ENCODE results near the gene TRABD.
A peak's percentile ranks its signal among the peaks of the same experiment; 100 is the strongest.

Gene TRABD

GRCh38 chr22:50217543-50218152 lies 31.9 kb downstream of the TRABD start:
- DNase-seq (ENCODE audit: low spot score), result no peak

GRCh38 chr22:50218153-50218995 lies 32.7 kb downstream of the TRABD start:
- DNase-seq (ENCODE audit: low spot score), result no peak

DNA sequence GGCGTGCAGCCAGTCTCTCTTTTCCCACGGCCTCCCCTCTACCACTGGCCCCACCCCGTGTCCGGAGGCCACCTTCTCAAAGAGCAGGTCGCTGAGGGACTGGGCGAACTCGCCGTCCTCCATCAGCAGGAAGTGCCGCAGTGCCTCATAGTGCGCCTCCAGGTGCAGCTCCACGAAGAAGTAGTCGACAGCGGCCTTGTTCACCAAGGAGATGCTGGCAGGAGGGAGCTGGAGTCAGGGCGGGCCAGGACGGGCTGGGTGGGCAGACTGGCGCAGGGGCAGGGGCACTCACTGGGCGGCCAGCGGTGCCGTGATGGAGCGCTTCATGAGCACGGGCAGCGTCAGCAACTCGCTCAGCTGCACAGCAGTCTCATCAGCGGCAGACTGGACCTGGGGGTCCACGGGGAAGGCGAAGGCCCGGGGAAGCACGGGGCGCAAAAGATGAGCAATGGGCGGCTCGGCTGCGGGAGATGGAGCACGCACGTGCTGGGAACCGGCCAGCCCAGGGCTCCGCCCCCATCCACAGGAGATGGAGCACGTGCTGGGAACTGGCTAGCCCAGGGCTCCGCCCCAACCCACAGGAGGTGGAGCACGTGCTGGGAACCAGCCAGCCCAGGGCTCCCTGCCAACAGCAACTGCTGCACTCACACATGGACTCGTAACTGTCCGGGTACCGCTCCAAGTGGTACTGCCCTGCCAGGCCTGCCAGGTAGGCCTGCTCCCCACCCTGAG lies 33.4 kb downstream of the TRABD start:
- DNase-seq (ENCODE audit: low spot score), result peak; percentile 64

DNA sequence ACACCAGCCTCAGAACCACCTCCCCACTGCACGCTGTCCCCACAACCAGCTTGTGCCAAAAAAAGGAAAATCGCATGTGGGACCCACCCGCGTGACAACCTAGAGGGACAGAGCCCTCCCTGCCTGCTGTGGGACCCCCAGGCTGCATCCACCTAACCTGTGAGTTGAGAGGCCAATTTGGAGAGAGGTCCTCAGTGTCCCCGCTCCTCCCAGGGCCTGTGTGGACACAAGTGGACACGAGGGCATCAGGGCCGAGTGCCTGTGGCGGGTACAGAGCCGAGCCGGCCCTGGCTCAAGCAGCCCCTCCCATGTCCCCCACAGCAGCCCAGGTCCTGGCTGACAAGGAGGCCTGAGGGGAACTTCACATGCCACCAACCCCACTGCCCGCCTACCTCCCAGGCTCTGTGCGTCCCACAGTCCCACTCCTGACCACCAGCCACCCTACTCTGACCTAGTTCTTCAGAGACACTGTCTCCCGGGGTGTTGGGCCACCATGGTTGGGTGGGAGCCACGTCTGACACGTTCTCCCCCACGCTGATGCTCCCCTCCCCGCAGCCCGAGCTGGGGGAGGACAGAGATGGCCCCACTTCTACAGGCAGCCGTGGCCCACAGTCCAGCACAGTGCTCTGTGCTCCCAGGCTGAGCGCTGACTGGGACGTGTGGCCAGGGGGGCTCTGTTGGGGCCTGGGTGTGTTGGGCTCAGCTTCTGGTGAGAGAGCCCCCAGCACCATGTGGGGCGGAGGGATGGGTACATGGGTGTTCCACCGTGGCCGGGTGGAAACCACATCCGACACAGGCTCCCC lies 34.3 kb downstream of the TRABD start:
- DNase-seq (ENCODE audit: low spot score), result no peak

GRCh38 chr22:50220603-50221409 lies 35.1 kb downstream of the TRABD start:
- DNase-seq (ENCODE audit: low spot score), result no peak

GRCh38 chr22:50221410-50222300 lies 35.9 kb downstream of the TRABD start:
- no peak for DNase-seq (ENCODE audit: low spot score)

- DNase-seq (ENCODE audit: low spot score), result no peak
These were observed 36.8 kb downstream of the TRABD start for GRCh38 chr22:50222508-50222907.

DNA sequence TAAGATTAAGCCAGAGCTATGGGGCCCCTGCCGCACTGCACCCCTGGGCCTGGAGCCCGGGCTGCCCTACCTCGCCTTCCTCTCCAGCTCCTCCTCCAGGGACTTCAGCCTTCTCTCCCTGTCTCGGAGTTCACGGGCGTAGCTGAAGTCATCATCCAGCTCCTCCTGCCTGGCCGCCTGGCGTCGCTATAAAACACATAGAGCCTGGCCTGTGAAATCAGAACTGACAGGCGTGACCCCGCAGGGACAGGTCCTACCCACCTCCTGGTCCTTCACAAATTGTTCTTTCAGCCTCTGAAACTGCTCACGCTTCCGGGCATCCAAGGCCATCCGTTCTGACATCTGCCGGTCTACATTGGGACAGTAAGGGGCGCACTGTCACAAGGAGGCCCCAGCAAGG lies 38.4 kb downstream of the TRABD start:
- DNase-seq (ENCODE audit: low spot score), result no peak

- no peak for DNase-seq (ENCODE audit: low spot score)
These were observed 39.7 kb downstream of the TRABD start for GRCh38 chr22:50225200-50225969.

GRCh38 chr22:50226063-50226874 lies 40.6 kb downstream of the TRABD start:
- no peak for DNase-seq (ENCODE audit: low spot score)

DNA sequence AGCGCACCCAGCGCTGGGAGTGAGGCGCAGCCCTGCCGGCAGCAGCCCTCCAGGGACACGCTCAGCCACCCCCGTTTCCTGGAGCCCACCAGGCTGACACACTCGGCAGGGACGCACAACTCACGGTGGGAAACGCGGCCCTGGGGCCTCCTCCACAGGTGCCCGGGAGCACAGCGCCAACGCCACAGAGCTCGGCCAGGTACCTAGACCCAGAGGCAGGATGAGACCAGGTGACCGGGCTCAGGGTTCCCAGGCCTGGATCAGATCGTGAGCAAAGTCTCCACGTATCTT lies 41.1 kb downstream of the TRABD start:
- DNase-seq (ENCODE audit: low spot score), result no peak

- no peak for DNase-seq (ENCODE audit: low spot score)
These were observed 42.0 kb downstream of the TRABD start for GRCh38 chr22:50227579-50228215.

DNA sequence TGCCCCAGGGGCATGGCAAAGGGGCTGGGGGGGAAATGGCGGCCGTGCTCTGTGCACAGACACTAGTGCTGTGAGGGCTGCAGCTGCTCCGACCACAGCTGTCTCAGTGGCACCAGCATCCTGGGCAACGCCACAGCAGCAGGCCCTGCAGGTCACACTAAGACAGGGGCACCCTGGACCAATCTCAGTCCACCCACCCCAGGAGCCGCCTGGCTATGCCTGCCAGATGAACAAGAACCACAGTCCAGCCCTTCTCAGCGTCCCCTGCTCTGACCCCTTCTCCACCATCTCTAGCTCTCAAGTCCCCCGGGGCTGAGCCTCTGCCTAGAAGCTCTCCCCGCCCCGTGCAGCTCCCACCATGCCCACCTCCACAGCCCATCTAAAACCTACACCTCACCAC lies 42.7 kb downstream of the TRABD start:
- no peak for DNase-seq (ENCODE audit: low spot score)

GRCh38 chr22:50229370-50229769 lies 43.7 kb downstream of the TRABD start:
- no peak for DNase-seq (ENCODE audit: low spot score)

DNA sequence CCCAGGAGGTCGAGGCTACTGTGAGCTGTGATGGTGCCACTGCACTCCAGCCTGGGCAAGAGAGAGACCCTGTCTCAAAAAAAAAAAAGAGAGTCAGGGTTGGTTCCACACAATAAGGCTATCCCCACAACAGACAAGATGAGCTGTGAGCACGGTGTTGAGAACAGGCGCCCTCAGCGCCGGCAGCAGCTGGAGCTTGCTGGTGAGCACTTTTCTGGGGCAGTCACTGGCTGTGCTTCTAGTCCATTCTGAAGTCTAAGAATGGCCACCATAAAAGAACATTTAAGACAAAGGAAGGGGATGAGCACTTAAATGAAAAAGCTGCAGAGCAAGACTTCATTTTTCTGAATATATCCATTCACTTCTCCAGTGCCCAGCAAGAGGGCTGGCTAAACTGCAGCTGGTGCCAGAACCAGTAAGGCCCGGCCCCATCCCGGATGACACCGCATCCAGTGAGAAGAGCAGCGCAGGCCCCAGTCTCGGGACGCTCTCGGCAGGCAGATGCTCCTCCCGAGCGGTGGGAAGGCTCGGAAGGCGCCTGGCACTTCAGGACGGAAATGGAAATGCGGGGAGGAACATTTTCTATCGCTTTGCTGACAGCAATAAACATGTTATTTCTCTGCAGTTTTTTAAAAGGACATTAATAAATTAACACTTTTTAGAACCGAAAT lies 46.9 kb downstream of the TRABD start:
- no peak for DNase-seq (ENCODE audit: low spot score)

DNA sequence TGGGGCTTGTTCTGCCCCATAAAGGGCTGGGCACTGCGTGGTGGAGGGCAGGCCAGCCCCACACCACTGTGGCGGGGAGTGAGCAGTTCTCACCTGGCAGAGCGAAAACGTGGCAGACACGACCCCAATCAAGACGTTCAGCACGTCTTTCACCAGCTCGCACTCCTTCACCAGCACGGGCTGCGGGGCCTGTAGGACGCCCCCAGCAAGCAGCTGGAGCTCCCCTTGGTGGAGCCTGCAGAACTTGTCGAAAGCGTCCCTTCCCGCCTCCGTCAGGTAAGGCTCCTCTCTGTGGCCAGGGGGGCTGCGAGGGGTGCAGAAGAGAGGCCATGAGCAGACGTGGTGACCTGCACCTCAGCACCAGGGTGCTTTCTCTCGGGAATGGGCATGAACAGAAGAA lies 47.5 kb downstream of the TRABD start:
- no peak for DNase-seq (ENCODE audit: low spot score)

DNA sequence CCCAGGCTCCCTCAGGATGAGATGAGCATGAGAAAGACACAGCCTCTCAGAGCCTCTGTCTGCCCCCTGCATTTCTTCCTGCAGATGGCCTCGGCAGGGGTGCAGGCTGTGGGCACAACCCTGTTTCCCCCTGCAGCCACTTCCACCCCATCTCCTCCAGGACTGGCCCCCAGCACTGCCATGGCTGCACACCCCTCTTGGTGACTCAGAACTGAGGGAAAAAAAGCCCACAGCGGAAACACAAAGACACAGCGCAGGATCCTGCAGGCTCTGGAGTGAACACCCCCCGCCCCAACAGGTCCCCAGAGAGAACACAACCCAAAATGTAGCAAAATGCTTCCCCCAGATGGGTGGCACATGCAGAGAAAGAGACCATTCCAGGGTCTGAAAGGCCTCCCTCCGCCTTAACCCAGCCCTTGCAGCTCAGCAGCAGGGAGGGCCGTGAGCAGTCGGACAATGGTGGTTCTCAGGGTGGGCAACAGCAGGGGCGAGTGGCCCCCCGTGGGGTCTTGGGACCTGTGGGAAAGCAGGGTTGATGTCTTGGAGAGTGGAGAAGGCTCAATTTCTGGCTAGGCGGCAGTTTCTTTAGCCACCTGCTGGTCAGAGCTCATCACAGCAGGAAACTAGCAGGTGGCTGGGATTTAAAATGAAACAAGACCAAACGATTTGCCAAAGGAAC lies 51.2 kb downstream of the TRABD start:
- peak; percentile 45 for DNase-seq (ENCODE audit: low spot score)

Measured in hepatic stellate cell (primary cell).